Naive B cell (primary cell): Measurements from ENCODE around the gene FAT3. TPM values are rescaled to one million over a fixed set of nuclear protein-coding genes. Genes with fewer than 3 reads are reported as not detected.

Experiments
- ATAC-seq, 2 donors: fragments of 150-1000 bp; cut with Tn5 transposase; 2 replicates each; pipeline ENCODE4 v1.10.0; 2021; ENCODE audit warnings: low read depth in 2 of 2, mild to moderate bottlenecking in 2 of 2, moderate library complexity in 2 of 2
- DNase-seq: peaks from one replicate; pipeline ENCODE4 v3.0.0; 2022
- H3K27ac Mint-ChIP-seq, 6 donors: one replicate each; pipeline ENCODE4 v1.8.0; 2020 to 2022; ENCODE audit warnings: mild to moderate bottlenecking in 6 of 6, mixed read lengths in 6 of 6, moderate library complexity in 5 of 6, inconsistent platforms in 2 of 6
- H3K27me3 Mint-ChIP-seq, 3 donors: one replicate each; pipeline ENCODE4 v1.8.0; 2021 to 2022; ENCODE audit warnings: mixed read lengths in 3 of 3, mild to moderate bottlenecking in 1 of 3
- H3K36me3 Mint-ChIP-seq, 2 donors: one replicate each; pipeline ENCODE4 v1.8.0; 2020 to 2022; ENCODE audit warnings: mixed read lengths in 2 of 2, inconsistent platforms in 1 of 2, mild to moderate bottlenecking in 1 of 2
- H3K4me1 Mint-ChIP-seq, 3 donors: one replicate each; pipeline ENCODE4 v1.8.0; 2020 to 2022; ENCODE audit warnings: mixed read lengths in 3 of 3, inconsistent platforms in 1 of 3, mild to moderate bottlenecking in 1 of 3, moderate library complexity in 1 of 3
- H3K4me3 Mint-ChIP-seq, 8 donors: one replicate each; pipeline ENCODE4 v1.8.0; 2020 to 2022; ENCODE audit warnings: mild to moderate bottlenecking in 8 of 8, mixed read lengths in 8 of 8, moderate library complexity in 8 of 8, inconsistent platforms in 2 of 8
- H3K9me3 Mint-ChIP-seq, 7 donors: one replicate each; pipeline ENCODE4 v1.8.0; 2020 to 2022; ENCODE audit warnings: mixed read lengths in 7 of 7, mild to moderate bottlenecking in 5 of 7, inconsistent platforms in 2 of 7, moderate library complexity in 1 of 7
- polyA plus RNA-seq, 6 donors: library from polyadenylated mRNA; unstranded; fragments of 300-500 nt; fragmentation: Illumina TruSeq; gene quantifications; one replicate each; pipeline ENCODE4 v1.2.3, GENCODE V29; 2021; ENCODE audit warnings: low read depth in 6 of 6

Gene FAT3
- polyA plus RNA-seq, result not detected

GRCh38 chr11:92224407-92225124 is at the start of gene FAT3:
FAT3 (plus strand) TSS chr11:92224818; CDS start chr11:92352113, 127,295 bp downstream.
- Mint-ChIP-seq H3K9me3 (peaks cover 0 to 20% (median 5%) of the 10 kb centered on the region in 7 donors), H3K27ac (no peak within 1 kb of the TSS), H3K4me1 (peaks cover 0 to 9% (median 0%) of the 10 kb centered on the region in 3 donors), H3K27me3 (peaks cover 42 to 81% (median 65%) of the 10 kb centered on the region in 3 donors), H3K36me3 (peaks cover 5 to 15% of the 10 kb centered on the region in 2 donors), H3K4me3 (peak within 1 kb of the TSS in 2 of 8 donors; percentile 15 to 75)
- ATAC-seq (no peak), DNase-seq (no peak)

DNA sequence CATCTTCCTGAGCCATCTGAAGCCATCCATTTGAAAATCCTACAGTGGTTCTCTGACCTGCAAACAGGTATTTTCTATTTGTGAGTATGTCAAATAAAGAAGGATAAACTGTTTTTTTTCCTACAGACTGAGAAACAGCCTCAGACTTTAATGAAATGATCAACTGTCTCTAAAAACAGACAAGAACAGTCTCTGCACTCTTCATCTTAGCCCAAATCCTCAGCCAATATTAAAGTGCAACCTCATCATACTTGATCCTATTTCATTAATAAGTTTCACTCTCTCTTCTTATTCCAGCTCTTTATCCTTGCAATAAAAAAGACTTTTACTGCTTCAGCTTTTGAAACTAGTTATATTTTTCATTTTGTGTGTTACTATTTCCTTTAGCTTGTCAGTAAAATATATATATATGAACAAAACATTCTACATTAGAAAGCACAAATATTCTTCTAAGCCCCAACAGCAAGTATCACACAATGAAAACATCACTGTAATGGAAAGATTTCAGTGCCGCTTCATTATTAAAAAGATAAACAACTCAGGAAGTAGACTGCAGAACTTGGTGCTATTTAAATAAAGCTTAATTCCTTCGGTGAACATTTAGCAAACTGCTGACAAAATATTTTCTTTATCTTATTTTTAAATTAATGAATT is 45.5 kb upstream of the FAT3 start:
- Mint-ChIP-seq H3K4me1 (no peaks in the 10 kb centered on the region), H3K4me3 (no peak overlapping the region), H3K27ac (no peak overlapping the region), H3K27me3 (peaks cover 0 to 4% (median 0%) of the 10 kb centered on the region in 3 donors), H3K9me3 (peaks cover 0 to 10% (median 3%) of the 10 kb centered on the region in 7 donors), H3K36me3 (no peaks in the 10 kb centered on the region)
- no peak for ATAC-seq
- no peak for DNase-seq

GRCh38 chr11:92180226-92180625 is 44.4 kb upstream of the FAT3 start:
- DNase-seq (no peak), ATAC-seq (no peak)
- Mint-ChIP-seq H3K9me3 (peaks cover 0 to 10% (median 2%) of the 10 kb centered on the region in 7 donors), H3K36me3 (no peaks in the 10 kb centered on the region), H3K27me3 (peaks cover 0 to 4% (median 0%) of the 10 kb centered on the region in 3 donors), H3K4me3 (no peak overlapping the region), H3K4me1 (no peaks in the 10 kb centered on the region), H3K27ac (no peak overlapping the region)

DNA sequence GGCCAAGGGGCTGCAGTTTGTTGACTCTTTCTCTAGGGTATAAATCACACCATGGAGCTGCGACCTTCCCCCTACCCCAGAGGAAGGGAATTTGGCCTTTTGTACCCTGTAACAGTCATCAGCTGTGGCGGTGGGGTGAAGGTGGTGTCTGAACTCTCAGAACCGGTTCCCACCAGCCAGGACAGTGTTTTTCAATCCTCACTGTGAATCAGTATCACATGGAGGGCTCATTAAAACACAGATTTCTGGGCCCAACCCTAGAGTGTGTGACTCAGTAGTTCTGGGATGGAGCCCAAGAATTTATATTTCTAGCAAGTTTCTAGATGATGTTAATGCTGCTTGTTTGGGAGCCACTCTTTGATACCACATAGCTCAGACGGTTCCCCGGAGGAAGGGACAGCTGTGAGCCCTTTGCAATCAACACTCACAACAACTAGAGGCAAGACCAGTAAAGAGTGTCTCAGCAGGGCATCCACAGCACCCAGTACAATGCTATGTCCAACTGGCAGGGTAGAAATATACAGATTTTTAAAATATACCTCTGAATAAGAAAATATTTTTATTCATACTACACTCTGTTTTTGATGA is 43.9 kb upstream of the FAT3 start:
- ATAC-seq (no peak), DNase-seq (no peak)
- Mint-ChIP-seq H3K4me3 (no peak overlapping the region), H3K27me3 (peaks cover 0 to 4% (median 0%) of the 10 kb centered on the region in 3 donors), H3K9me3 (peaks cover 0 to 10% (median 2%) of the 10 kb centered on the region in 7 donors), H3K4me1 (no peaks in the 10 kb centered on the region), H3K27ac (no peak overlapping the region), H3K36me3 (no peaks in the 10 kb centered on the region)

GRCh38 chr11:92190535-92191206 is 33.9 kb upstream of the FAT3 start:
- DNase-seq, result no peak
- Mint-ChIP-seq H3K27me3 (no peaks in the 10 kb centered on the region), H3K9me3 (peaks cover 0 to 1% (median 0%) of the 10 kb centered on the region in 7 donors), H3K4me3 (no peak overlapping the region), H3K27ac (no peak overlapping the region), H3K4me1 (no peaks in the 10 kb centered on the region), H3K36me3 (no peaks in the 10 kb centered on the region)
- ATAC-seq, result no peak

- peak overlapping the region in 1 of 6 donors; percentile 0 for H3K27ac Mint-ChIP-seq
- H3K36me3 Mint-ChIP-seq, result no peaks in the 10 kb centered on the region
- H3K4me1 Mint-ChIP-seq, result no peaks in the 10 kb centered on the region
- no peaks in the 10 kb centered on the region for H3K27me3 Mint-ChIP-seq
- H3K9me3 Mint-ChIP-seq, result peaks cover 0 to 3% (median 0%) of the 10 kb centered on the region in 7 donors
- H3K4me3 Mint-ChIP-seq, result no peak overlapping the region
- ATAC-seq, result no peak
- DNase-seq, result no peak
Measured at GRCh38 chr11:92192141-92192540, 32.5 kb upstream of the FAT3 start.

DNA sequence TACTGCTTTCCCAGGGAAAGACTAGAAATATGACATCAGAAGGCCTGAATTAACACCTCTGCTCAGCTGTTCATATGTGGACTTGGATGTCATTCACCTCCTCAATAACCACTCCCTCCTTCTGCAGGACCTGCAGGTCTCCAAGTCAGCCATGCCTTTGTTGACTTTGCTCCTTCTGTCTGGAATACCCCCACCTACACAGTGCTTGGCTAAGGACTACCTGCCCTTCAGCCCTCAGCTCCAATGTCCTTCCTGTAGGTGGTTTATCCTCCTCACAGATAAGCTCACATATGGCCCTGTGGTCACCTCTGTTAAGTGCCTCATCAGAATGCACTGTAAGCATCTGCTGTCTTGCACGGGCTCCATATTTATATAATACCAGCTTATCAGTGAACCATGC is 26.4 kb upstream of the FAT3 start:
- H3K4me3 Mint-ChIP-seq, result no peak overlapping the region
- DNase-seq, result no peak
- H3K36me3 Mint-ChIP-seq, result no peaks in the 10 kb centered on the region
- H3K4me1 Mint-ChIP-seq, result no peaks in the 10 kb centered on the region
- H3K27me3 Mint-ChIP-seq, result no peaks in the 10 kb centered on the region
- H3K9me3 Mint-ChIP-seq, result peaks cover 0 to 16% (median 4%) of the 10 kb centered on the region in 7 donors
- H3K27ac Mint-ChIP-seq, result no peak overlapping the region
- no peak for ATAC-seq

DNA sequence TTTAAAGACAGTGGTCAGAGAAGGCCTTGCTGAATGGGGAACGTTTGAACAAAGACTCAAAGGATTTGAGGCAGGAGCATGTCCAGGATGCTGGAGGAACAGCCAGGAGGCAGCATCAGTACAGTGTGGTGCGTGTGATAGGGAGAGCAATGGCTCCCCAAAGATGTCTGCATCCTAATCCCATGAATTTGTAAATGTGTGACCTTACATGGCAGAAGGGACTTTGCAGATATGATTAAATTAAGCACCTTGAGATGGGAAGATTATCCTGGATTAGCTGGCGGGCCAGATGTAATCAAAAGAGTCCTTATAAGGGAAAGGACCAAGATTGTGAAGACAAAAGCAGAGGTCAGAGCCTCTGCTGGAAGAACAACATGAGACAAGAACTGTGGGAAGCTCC is 24.6 kb upstream of the FAT3 start:
- Mint-ChIP-seq H3K27me3 (no peaks in the 10 kb centered on the region), H3K9me3 (peaks cover 2 to 16% (median 5%) of the 10 kb centered on the region in 7 donors), H3K4me3 (no peak overlapping the region), H3K36me3 (no peaks in the 10 kb centered on the region), H3K4me1 (no peaks in the 10 kb centered on the region), H3K27ac (no peak overlapping the region)
- DNase-seq (no peak), ATAC-seq (no peak)

DNA sequence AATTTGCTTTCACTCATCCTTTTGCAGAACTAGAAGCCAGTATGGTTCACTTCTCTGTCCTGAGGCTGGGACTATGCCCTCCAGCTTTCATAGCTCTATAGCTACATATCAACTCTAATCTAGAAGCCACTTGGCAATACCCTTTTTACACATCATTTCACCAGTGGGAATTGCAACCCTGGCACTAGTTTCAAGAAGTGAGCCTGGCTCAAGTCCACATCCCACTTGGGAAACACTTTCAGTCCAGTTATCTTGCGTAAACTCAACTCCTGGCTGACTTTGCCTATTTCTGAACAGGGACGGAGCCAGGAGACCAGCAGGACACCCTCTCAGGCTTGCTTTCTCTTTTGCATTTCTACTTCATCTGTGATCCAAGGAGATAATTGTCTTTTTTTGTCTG is 19.9 kb upstream of the FAT3 start:
- Mint-ChIP-seq H3K4me3 (no peak overlapping the region), H3K27me3 (no peaks in the 10 kb centered on the region), H3K27ac (no peak overlapping the region), H3K36me3 (no peaks in the 10 kb centered on the region), H3K9me3 (peaks cover 0 to 16% (median 5%) of the 10 kb centered on the region in 7 donors), H3K4me1 (no peaks in the 10 kb centered on the region)
- ATAC-seq, result no peak
- no peak for DNase-seq

DNA sequence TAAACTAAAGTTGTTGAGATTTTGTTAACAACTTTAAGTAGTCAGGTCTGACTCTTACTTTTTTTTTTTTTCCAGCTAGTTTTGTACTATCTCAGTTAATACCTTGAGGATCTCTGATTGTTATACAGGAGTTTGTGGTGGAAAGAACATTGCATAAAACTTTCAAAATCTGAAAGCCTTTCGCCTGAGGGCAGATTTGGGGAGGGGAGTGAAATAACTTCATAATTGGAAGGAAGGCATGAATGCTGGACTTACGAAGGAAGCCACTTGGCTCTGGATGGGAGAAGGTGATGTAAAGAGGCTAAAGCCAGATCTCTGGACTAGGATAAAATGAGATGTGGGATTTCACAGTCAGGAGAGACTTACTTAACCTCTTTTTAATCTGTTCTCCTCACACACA is 18.2 kb upstream of the FAT3 start:
- Mint-ChIP-seq H3K27ac (no peak overlapping the region), H3K4me3 (no peak overlapping the region), H3K4me1 (no peaks in the 10 kb centered on the region), H3K9me3 (peaks cover 0 to 16% (median 0%) of the 10 kb centered on the region in 7 donors), H3K27me3 (no peaks in the 10 kb centered on the region), H3K36me3 (no peaks in the 10 kb centered on the region)
- ATAC-seq (no peak), DNase-seq (no peak)

- H3K9me3 Mint-ChIP-seq, result peaks cover 0 to 2% (median 0%) of the 10 kb centered on the region in 7 donors
- H3K4me3 Mint-ChIP-seq, result no peak overlapping the region
- no peak overlapping the region for H3K27ac Mint-ChIP-seq
- H3K4me1 Mint-ChIP-seq, result no peaks in the 10 kb centered on the region
- DNase-seq, result no peak
- H3K36me3 Mint-ChIP-seq, result no peaks in the 10 kb centered on the region
- no peak for ATAC-seq
- H3K27me3 Mint-ChIP-seq, result peaks cover 0 to 1% (median 0%) of the 10 kb centered on the region in 3 donors
Measured at GRCh38 chr11:92211576-92212167, 12.9 kb upstream of the FAT3 start.

- peaks cover 0 to 6% (median 0%) of the 10 kb centered on the region in 7 donors for H3K9me3 Mint-ChIP-seq
- ATAC-seq (no peak), DNase-seq (no peak)
- H3K27ac Mint-ChIP-seq, result no peak overlapping the region
- H3K36me3 Mint-ChIP-seq, result no peaks in the 10 kb centered on the region
- H3K4me1 Mint-ChIP-seq, result no peaks in the 10 kb centered on the region
- no peak overlapping the region for H3K4me3 Mint-ChIP-seq
- H3K27me3 Mint-ChIP-seq, result peaks cover 0 to 8% (median 0%) of the 10 kb centered on the region in 3 donors
Measured at GRCh38 chr11:92212530-92212929, 12.1 kb upstream of the FAT3 start.

- peaks cover 5 to 7% of the 10 kb centered on the region in 2 donors for H3K36me3 Mint-ChIP-seq
- no peak overlapping the region for H3K27ac Mint-ChIP-seq
- peaks cover 5 to 16% (median 12%) of the 10 kb centered on the region in 3 donors for H3K27me3 Mint-ChIP-seq
- H3K4me1 Mint-ChIP-seq, result no peaks in the 10 kb centered on the region
- no peak for ATAC-seq
- no peak overlapping the region for H3K4me3 Mint-ChIP-seq
- peaks cover 0 to 14% (median 0%) of the 10 kb centered on the region in 7 donors for H3K9me3 Mint-ChIP-seq
- no peak for DNase-seq
Measured at GRCh38 chr11:92216789-92217188, 7.8 kb upstream of the FAT3 start.
